Ovary (tissue), 3 donors: ENCODE measurements around the gene BANP.

ENCODE experiments used
- CTCF ChIP-seq, 3 donors: fragments of 450-650 bp in 2 of 3; fragments of 200-600 bp in 1 of 3; IDR thresholded peaks; one replicate each; pipeline versions ENCODE4 v1.5.1 to v1.8.0; 2016 to 2022; ENCODE audit warnings: antibody characterized with exemption in 3 of 3, mild to moderate bottlenecking in 1 of 3
- EP300 ChIP-seq: sonication (generic); formaldehyde crosslinking; IDR thresholded peaks from one replicate; pipeline ENCODE4 v1.6.1; 2017; ENCODE audit warnings: antibody characterized with exemption
- POLR2A ChIP-seq: fragments of 450-650 bp; IDR thresholded peaks from one replicate; pipeline ENCODE4 v1.6.1; 2017; ENCODE audit warnings: antibody characterized with exemption, mild to moderate bottlenecking, moderate library complexity
- donor health status: DM: no; HTN: no; CAD: no.

DNA sequence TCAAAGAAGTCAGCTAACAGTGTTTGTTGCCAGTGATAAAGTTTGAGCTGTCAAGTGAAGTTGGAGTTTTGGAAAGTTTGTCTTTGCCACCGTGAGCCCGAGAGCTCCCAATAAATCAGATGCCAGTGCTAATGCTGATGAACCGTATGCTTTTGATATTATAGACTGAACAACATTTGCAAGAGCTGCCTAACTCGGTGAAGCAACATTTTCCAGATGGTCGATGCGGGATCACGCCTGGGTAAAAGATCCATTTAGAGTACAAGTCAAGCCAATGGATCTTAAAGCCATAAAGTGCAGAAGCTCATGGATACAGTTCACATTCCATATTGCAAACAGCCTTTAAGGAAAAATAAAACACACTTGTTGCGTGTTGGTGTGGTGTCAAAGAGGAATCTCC lies 9.6 kb downstream of the BANP start:
- TF ChIP-seq CTCF (IDR thresholded peaks at IDR 0.05) (no peak), POLR2A (no peak), EP300 (no peak)
